ENCODE measurements around the gene SUPT3H. TPM values are rescaled to one million over a fixed set of nuclear protein-coding genes. Genes with fewer than 3 reads are reported as not detected.
"Not testable (repeated sequence)": the region's sequence is repeated elsewhere in the genome, so short reads cannot be mapped to it uniquely, and the experiment has no call there.

The SUPT3H gene
- total RNA-seq, 2 donors from 2014 or later, result 2.5 to 4.5 TPM

- Histone ChIP-seq H3K36me3 (no peaks in the 10 kb centered on the region), H3K27me3 (no peaks in the 10 kb centered on the region), H3K9me3 (no peaks in the 10 kb centered on the region), H3K4me3 (no peak overlapping the region), H3K4me1 (no peaks in the 10 kb centered on the region), H3K27ac (no peak overlapping the region)
- DNase-seq (ENCODE audit: low spot score), result no peak
- TF ChIP-seq CTCF (IDR thresholded peaks at IDR 0.05), result no peak
These were observed 223.1 kb downstream of the SUPT3H start for GRCh38 chr6:45154679-45155078.

GRCh38 chr6:45148711-45149341, 228.9 kb downstream of the SUPT3H start:
- H3K4me1 ChIP-seq, result no peaks in the 10 kb centered on the region
- DNase-seq (ENCODE audit: low spot score), result no peak
- peaks cover 0 to 22% of the 10 kb centered on the region in 2 donors for H3K9me3 ChIP-seq
- no peak overlapping the region for H3K27ac ChIP-seq
- TF ChIP-seq CTCF (IDR thresholded peaks at IDR 0.05), result no peak
- H3K27me3 ChIP-seq, result no peaks in the 10 kb centered on the region
- H3K36me3 ChIP-seq, result no peaks in the 10 kb centered on the region
- no peak overlapping the region for H3K4me3 ChIP-seq

GRCh38 chr6:45148278-45148677, 229.5 kb downstream of the SUPT3H start:
- TF ChIP-seq CTCF (IDR thresholded peaks at IDR 0.05), result no peak
- no peaks in the 10 kb centered on the region for H3K36me3 ChIP-seq
- no peak overlapping the region for H3K4me3 ChIP-seq
- no peaks in the 10 kb centered on the region for H3K27me3 ChIP-seq
- H3K27ac ChIP-seq, result no peak overlapping the region
- peaks cover 0 to 27% of the 10 kb centered on the region in 2 donors for H3K9me3 ChIP-seq
- no peaks in the 10 kb centered on the region for H3K4me1 ChIP-seq
- DNase-seq (ENCODE audit: low spot score), result no peak

- not testable (repeated sequence) for H3K27ac ChIP-seq; H3K4me3 ChIP-seq; DNase-seq (ENCODE audit: low spot score); H3K4me1 ChIP-seq; H3K36me3 ChIP-seq; H3K27me3 ChIP-seq
- H3K9me3 ChIP-seq, result peaks cover 0 to 35% of the 10 kb centered on the region in 2 donors
These were observed 232.1 kb downstream of the SUPT3H start for GRCh38 chr6:45145658-45146057.

GRCh38 chr6:45138765-45139164, 239.0 kb downstream of the SUPT3H start:
- H3K4me1 ChIP-seq, result no peaks in the 10 kb centered on the region
- H3K9me3 ChIP-seq, result peaks cover 0 to 38% of the 10 kb centered on the region in 2 donors
- H3K27ac ChIP-seq, result no peak overlapping the region
- no peaks in the 10 kb centered on the region for H3K36me3 ChIP-seq
- H3K27me3 ChIP-seq, result no peaks in the 10 kb centered on the region
- H3K4me3 ChIP-seq, result no peak overlapping the region
- TF ChIP-seq CTCF (IDR thresholded peaks at IDR 0.05), result no peak
- DNase-seq (ENCODE audit: low spot score), result no peak

GRCh38 chr6:45136495-45136894, 241.2 kb downstream of the SUPT3H start:
- no peak for TF ChIP-seq CTCF (IDR thresholded peaks at IDR 0.05)
- H3K27me3 ChIP-seq, result no peaks in the 10 kb centered on the region
- no peak for DNase-seq (ENCODE audit: low spot score)
- peaks cover 0 to 25% of the 10 kb centered on the region in 2 donors for H3K9me3 ChIP-seq
- peaks cover 0 to 4% of the 10 kb centered on the region in 2 donors for H3K4me1 ChIP-seq
- H3K4me3 ChIP-seq, result no peak overlapping the region
- no peak overlapping the region for H3K27ac ChIP-seq
- no peaks in the 10 kb centered on the region for H3K36me3 ChIP-seq

Measured in right atrium auricular region (tissue), 2 donors.